HG02884 (cell line): ENCODE data around the gene FGL2.
A peak's percentile ranks its signal among the peaks of the same experiment; 100 is the strongest.
"Not testable (repeated sequence)": the region's sequence is repeated elsewhere in the genome, so short reads cannot be mapped to it uniquely, and the experiment has no call there.

Experiments used
- ATAC-seq: cut with Tn5 transposase; IDR thresholded peaks from one replicate; pipeline ENCODE4 v1.9.1; 2021; ENCODE audit warnings: mild to moderate bottlenecking, moderate library complexity; ENCODE audit not compliant: unreplicated experiment

The FGL2 gene

GRCh38 chr7:77216181-77216845 lies 16.7 kb upstream of the FGL2 start:
- no peak for ATAC-seq

- ATAC-seq: no peak
These were observed 10.0 kb upstream of the FGL2 start for GRCh38 chr7:77209479-77210139.

GRCh38 chr7:77208416-77208815 lies 8.8 kb upstream of the FGL2 start:
- ATAC-seq: no peak

- ATAC-seq: no peak
These were observed 6.1 kb upstream of the FGL2 start for GRCh38 chr7:77205706-77206105.

GRCh38 chr7:77202481-77202976 lies 2.9 kb upstream of the FGL2 start:
- ATAC-seq: peak; percentile 94

- ATAC-seq: no peak
These were observed 923 bp upstream of the FGL2 start for GRCh38 chr7:77200542-77200941.

GRCh38 chr7:77197141-77197540 lies 2.5 kb downstream of the FGL2 start:
- no peak for ATAC-seq

GRCh38 chr7:77188731-77189437 lies 10.7 kb downstream of the FGL2 start:
- no peak for ATAC-seq

GRCh38 chr7:77185866-77186265 lies 13.8 kb downstream of the FGL2 start:
- ATAC-seq: no peak

GRCh38 chr7:77184990-77185389 lies 14.6 kb downstream of the FGL2 start:
- no peak for ATAC-seq

GRCh38 chr7:77184463-77184862 lies 15.2 kb downstream of the FGL2 start:
- no peak for ATAC-seq

- ATAC-seq: no peak
These were observed 17.4 kb downstream of the FGL2 start for GRCh38 chr7:77182261-77182660.

- ATAC-seq: no peak
These were observed 17.9 kb downstream of the FGL2 start for GRCh38 chr7:77181734-77182133.

- ATAC-seq: no peak
These were observed 18.5 kb downstream of the FGL2 start for GRCh38 chr7:77181015-77181595.

GRCh38 chr7:77178024-77178423 lies 21.6 kb downstream of the FGL2 start:
- ATAC-seq: not testable (repeated sequence)

GRCh38 chr7:77177321-77177904 lies 22.2 kb downstream of the FGL2 start:
- not testable (repeated sequence) for ATAC-seq

GRCh38 chr7:77175274-77175800 lies 24.3 kb downstream of the FGL2 start:
- ATAC-seq: not testable (repeated sequence)

GRCh38 chr7:77174418-77174817 lies 25.2 kb downstream of the FGL2 start:
- not testable (repeated sequence) for ATAC-seq

GRCh38 chr7:77172437-77173172 lies 27.0 kb downstream of the FGL2 start:
- ATAC-seq: not testable (repeated sequence)

GRCh38 chr7:77171073-77171472 lies 28.5 kb downstream of the FGL2 start:
- not testable (repeated sequence) for ATAC-seq
